ENCODE measurements around the gene NEO1.

Gene NEO1

DNA sequence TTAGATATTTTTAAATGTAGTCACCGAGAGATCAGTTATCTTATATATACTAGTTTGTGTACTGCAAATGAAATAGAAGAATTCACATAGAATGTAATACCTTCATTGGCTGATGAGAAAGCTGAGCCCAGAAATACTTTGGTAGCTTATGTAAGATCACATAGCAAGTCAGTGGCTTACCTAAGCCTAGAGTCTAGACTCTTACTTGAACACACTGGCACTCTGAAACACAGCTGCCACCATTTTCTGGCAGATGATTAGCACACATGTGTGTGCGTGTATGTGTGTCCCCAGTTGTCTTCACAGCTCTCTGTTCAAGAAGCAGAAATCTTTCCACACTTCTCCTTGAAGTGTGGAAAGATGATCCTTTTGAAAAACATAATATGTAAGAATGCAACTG is 124.3 kb downstream of the NEO1 start:
- no peak for DNase-seq (ENCODE audit: low read depth)
- TF ChIP-seq, protein P1, sequence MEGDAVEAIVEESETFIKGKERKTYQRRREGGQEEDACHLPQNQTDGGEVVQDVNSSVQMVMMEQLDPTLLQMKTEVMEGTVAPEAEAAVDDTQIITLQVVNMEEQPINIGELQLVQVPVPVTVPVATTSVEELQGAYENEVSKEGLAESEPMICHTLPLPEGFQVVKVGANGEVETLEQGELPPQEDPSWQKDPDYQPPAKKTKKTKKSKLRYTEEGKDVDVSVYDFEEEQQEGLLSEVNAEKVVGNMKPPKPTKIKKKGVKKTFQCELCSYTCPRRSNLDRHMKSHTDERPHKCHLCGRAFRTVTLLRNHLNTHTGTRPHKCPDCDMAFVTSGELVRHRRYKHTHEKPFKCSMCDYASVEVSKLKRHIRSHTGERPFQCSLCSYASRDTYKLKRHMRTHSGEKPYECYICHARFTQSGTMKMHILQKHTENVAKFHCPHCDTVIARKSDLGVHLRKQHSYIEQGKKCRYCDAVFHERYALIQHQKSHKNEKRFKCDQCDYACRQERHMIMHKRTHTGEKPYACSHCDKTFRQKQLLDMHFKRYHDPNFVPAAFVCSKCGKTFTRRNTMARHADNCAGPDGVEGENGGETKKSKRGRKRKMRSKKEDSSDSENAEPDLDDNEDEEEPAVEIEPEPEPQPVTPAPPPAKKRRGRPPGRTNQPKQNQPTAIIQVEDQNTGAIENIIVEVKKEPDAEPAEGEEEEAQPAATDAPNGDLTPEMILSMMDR (IDR thresholded peaks at IDR 0.05; ENCODE audit: control insufficient read depth, extremely low read depth, insufficient read depth), result no peak
- no peak overlapping the region for H3K4me3 ChIP-seq (ENCODE audit: low read depth, low read length)

- TF ChIP-seq, protein P1 (IDR thresholded peaks at IDR 0.05; ENCODE audit: control insufficient read depth, extremely low read depth, insufficient read depth), result no peak
- no peak overlapping the region for H3K4me3 ChIP-seq (ENCODE audit: low read depth, low read length)
- DNase-seq (ENCODE audit: low read depth), result no peak
Observed at GRCh38 chr15:73183071-73183470, 130.8 kb downstream of the NEO1 start.

DNA sequence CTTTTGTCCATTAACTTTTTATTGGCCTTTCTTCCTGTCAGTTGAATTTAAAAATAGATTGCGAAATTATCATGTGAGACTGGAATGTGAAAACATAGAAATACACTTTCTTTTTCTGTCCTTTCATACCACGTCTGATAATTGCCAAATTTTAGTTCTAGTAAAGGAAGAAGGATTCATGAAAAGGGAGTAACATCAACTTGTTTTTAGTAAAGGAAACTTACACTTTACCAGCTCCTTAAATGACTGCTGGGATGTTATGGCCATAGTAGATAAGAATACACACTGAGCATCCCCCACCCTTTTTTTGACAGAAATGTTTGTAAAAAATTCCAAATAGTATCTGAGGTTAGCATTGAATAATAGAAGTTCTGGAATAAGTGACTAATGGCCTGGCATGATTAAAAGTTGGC is 137.9 kb downstream of the NEO1 start:
- DNase-seq (ENCODE audit: low read depth), result no peak

DNA sequence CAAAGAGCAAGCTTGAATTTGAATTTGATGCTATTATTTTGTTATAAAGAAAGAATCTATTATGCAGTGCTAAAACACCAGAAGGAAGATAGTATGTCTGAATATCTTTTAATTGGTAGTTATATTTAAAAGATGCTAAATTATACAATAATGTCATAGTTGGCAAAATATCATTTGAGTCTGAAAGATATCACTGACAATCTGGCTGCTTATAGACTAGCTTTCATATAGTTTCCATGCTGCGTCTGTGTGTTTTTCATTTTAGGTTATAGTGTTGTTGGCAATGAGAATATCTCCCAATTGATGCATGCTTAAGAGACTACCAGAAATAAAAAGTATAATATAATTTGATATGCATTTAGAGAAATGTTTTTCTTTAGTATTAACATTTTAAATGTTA is 142.9 kb downstream of the NEO1 start:
- TF ChIP-seq, protein P1 (IDR thresholded peaks at IDR 0.05; ENCODE audit: control insufficient read depth, extremely low read depth, insufficient read depth), result no peak
- no peak for DNase-seq (ENCODE audit: low read depth)
- no peak overlapping the region for H3K4me3 ChIP-seq (ENCODE audit: low read depth, low read length)

More for the DNA sequence above, 137.9 kb downstream of the NEO1 start:
- no peak overlapping the region for H3K4me3 ChIP-seq (ENCODE audit: low read depth, low read length)
- TF ChIP-seq, protein P1 (IDR thresholded peaks at IDR 0.05; ENCODE audit: control insufficient read depth, extremely low read depth, insufficient read depth), result no peak

DNA sequence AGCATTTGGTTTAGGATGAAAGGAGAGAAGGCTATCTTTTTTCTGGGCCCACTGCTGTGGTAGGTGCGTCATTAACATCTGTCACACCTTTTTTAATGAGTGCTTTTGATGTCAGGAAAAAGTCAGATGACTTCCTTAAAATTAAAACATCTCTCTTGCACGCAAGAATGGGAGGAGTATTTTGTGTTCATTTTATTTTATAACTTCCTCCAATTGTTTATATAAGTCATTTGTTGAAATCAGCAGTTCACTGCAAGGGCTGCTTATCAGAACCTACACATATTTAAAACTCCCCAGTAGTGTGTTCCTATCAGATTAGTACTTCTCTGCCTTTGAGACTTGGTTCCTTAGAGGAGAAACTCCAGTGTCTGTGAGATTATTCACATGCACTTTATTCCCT is 143.8 kb downstream of the NEO1 start:
- DNase-seq (ENCODE audit: low read depth), result no peak
- no peak overlapping the region for H3K4me3 ChIP-seq (ENCODE audit: low read depth, low read length)
- TF ChIP-seq, protein P1 (IDR thresholded peaks at IDR 0.05; ENCODE audit: control insufficient read depth, extremely low read depth, insufficient read depth), result no peak

- H3K4me3 ChIP-seq (ENCODE audit: low read depth, low read length), result no peak overlapping the region
- DNase-seq (ENCODE audit: low read depth), result no peak
- TF ChIP-seq, protein P1 (IDR thresholded peaks at IDR 0.05; ENCODE audit: control insufficient read depth, extremely low read depth, insufficient read depth), result no peak
Observed at GRCh38 chr15:73200339-73200738, 148.1 kb downstream of the NEO1 start.

DNA sequence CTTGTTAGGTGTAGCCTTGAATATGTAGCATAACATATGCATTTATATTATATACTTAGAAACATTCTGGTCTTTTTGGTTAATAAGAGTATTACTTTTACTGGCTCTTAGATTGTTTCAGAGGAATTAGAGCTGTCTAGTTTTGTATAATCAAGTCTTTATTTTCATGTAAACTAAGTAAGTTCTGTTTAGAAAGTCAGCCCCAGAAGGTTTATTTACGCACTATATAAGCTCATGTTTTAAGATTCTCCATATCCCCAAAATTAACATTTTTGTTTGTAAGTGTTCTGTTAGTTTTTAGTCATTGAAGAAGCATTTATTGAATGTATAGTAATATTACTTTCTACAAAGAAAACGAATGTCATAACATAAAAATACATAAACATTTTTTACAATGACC is 158.4 kb downstream of the NEO1 start:
- H3K4me3 ChIP-seq (ENCODE audit: low read depth, low read length), result no peak overlapping the region
- DNase-seq (ENCODE audit: low read depth), result no peak
- TF ChIP-seq, protein P1 (IDR thresholded peaks at IDR 0.05; ENCODE audit: control insufficient read depth, extremely low read depth, insufficient read depth), result no peak

All from LNCaP clone FGC (cell line).